Iris pigment epithelial cell (primary cell): ENCODE measurements around the gene ELF5.
A peak's percentile ranks its signal among the peaks of the same experiment; 100 is the strongest.

Experiments used
- DNase-seq: peaks from one replicate; pipeline ENCODE4 v3.0.0-alpha.2; 2011; ENCODE audit warnings: low read depth

ELF5 gene

DNA sequence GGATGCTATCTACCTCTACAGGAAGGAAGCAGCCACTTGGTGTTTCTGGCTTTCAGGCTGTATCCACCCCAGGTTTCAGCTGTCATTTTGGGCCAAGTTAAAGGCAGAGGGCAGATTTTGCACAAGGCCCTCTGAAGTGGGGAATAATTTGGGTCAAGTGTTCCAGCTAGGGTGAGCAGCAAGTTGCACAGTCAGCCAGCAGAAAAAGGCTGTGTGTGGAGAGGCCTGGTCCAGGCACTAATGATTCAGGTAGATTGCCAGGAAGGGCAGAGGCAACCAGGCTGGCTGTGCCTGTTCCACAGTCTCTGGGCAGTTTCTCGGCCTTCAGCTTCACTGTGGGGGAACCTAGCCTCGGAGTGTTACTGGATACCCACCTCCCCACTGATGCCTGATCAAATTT, 8.6 kb upstream of the ELF5 start:
- DNase-seq, result no peak

DNA sequence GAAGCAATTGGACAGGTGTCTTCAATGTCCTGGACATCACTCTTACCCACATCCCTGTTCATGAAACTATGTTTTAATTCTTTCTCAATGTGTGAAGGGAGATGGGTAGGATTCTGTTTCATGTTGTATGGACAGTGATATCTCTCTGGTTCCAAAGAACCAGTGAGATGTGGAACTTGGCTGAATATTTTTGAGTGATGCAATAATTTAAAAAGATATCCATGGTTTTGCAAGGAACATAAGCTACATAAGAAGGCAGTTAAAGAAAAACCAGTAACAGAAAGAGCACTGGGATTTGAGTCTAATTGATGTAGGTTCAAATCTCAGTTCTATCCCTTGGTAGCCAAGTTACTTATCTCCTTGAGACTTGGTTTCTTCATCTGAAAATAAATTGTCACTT, 7.7 kb upstream of the ELF5 start:
- no peak for DNase-seq

DNA sequence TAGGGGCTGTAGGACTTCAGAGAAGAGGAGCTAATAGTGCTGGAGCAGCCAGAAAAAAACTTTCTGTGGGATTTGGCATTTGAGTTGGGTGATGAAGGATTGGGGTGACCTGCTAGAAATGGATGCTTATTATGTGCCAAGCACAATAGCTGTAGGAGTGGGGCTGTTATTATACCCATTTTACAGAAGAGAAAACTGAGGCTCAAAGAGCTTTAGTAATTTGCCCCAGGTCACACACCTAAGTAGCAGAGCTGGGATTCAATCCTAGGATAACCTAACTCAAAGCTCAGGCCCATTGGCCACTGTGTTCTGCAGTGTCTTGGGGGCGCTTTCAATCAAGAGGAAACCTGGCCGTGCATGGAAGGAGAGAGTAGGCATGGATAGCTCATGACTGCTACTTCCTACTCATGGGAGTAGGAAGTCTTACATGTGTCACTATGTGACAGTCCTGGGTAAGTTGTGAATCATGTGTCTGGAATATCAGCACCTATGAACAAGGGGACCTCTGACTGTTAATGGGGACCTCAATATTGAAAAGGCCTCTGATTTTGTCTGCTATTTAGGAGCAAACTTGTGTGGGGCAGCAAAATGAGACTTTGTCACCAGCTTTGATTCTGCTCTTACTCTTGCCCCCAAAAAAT, 6.1 kb upstream of the ELF5 start:
- no peak for DNase-seq

DNA sequence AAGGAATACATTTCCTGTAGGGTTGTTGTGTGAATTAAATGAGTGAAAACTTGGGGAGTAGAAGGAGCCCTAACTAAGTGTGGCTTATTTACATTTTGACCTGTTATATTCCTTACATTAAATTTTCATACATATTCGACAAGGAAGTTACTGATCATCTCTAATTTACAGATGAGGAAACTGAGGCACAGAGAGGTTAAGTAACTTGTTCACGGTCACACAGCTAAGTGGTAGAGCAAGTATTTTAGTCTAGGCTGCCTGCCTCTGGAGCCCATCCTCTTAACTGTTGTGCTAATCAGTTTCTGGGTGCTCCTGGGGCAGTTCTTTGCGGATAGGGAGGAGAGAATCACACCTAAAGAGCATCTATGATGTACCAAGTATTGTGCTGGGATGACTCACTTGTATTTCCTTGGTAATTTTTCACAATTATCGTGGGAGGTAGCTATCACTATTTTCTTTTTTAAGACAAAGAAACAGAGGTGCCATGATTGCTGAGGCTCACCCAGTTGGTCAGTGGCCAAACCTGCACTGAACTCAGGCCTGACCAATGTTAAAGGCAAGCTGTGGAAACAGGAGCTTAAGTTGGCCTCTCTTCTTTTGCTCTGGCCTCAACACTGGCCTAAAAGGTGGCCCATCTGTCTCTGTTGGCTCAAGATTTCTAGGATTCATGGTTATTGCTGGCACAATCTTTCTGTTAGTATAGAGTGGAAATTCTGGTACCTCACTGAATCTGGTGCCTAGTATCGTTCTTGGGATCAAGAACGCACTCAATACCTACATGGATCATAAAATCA, 2.9 kb upstream of the ELF5 start:
- DNase-seq, result no peak

DNA sequence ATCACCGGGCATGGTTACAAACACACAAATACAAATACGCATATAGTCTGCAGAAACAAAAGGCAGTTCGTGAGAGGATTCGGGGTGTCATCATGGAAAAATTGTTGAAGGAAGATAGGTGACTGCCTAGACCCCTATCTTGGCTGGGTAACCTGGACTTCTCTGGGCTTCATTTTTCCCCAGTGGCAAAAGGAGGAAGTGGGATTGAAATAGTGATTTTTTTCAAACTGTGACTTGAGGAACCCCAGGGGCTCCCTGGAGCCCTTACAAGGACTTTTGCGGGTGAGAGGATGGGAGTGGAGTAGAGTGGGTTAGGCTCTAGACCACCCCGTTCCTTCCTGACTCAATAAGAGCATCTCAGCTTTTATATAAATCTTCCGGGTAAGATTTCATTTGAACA, 1.0 kb upstream of the ELF5 start:
- no peak for DNase-seq

DNA sequence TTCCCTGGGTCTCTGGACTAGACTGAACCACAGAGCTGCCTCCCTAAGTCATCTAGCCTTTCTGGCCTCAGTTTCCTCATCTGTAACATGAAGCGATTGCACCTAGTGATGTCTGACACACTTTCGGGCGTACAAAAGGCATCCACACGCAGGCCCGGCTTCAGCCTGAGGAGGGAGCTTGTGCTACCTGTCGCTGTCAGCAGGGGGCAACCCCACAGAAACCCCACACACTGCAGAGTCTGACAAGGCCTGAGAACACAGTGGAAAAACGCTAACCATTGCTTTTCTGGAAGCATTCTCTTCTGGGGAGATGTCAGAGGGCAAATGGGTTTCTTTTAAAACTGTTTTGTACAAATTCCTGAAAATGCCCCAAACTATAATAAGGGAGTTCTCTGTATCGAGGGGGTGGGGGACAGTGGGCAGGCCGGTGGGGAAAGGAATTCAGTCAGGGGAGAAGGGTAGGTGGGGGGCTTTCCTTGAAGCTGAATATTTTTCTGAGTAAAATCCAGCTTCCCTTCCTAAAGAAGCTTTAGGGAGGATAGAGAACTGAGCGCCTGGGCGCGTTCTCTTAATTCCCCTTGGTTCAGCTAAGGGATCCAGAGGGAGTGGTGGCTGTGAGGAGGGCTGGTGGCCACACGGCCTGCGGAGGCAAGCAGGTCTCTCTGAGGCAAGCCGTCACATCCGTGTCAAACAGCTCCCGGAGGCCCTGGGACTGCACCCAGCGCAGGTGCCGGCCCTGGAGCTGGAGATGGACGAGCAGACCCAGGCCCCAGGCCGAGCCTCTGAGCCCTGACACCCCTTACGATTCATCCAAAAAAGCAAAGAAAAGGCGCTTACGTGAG, 533 bp downstream of the ELF5 start:
- peak; percentile 65 for DNase-seq

DNA sequence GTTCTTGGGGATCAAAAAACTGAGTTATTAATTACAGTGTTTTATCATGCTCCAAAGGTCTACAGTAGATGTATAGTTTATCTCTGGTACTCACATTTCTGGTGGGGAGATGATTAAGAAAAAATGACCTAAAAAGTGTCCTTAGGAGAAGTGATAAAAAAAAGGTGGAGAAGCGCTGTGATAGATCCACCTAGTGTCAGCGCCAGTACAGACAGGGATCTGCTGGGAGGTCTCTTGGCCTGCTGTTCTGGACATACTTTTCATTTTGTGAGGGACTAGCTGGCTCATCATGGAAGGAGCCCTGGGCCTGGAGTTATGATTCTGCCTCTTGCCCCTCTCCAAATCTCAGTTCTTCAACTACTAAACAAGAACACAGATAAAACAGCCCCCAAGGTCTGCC, 2.9 kb downstream of the ELF5 start:
- no peak for DNase-seq

DNA sequence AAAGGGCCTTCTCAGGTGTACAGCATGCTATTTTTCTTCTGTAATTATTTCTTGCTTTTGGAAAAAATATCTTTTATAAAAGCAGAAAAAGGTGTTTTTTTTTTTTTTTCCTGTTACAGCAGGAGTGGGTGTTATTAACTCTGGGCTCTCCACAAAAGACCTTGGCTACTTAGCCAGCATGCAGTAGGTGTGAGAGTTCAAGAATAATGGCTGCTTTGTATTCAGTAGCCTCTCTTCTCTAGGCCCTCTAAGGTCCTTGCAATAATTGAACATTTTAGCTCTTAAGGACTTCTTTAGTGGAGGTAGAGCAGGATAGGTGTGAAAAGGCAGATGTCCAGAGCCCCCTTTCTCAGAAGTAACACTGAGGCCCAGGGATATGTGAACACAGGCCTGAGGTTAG, 3.4 kb downstream of the ELF5 start:
- no peak for DNase-seq

DNA sequence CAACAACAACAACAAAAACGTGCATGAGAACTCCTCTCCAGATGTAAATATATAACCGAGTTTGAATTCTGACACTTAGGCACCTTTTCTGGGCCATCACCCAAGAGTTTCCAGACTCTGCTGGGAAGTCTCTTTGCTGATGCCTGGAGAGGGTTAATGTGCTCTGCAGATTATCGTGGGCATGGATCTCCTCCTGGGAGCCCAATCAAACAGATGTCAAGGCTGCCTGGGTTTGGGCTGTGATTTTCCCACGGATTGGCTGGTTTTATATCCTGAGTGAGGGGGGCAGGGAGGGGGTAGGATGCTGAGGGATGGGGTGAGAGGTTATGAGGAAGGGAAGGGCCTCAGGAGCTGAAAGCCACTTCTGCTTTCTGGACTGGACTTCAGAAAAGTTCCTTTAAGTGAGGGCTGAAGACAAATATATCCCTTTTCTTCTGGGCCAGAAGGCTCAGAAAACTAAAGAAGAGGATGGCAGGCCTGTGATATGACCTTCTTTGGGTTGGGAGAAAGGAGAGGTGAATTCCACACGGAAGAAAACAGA, 4.2 kb downstream of the ELF5 start:
- DNase-seq, result no peak

DNA sequence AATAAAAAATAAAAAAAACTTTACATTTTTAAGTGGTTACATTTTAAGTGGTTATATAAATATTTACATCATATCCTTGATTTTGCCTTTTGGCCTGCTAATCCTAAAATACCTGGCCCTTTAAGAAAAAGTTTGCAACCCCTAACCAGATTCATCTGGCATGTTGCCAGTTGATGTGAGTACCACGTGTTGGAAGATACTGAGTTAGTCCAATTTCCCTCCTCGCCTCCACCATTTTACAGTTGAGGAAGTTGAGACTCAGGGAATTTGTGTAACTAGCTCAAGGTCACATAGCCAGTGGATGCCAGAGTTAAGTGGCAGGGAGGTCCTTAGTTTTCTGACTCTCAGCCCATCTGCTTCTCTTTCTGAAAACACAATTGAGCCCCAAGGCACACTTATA, 5.1 kb downstream of the ELF5 start:
- no peak for DNase-seq

DNA sequence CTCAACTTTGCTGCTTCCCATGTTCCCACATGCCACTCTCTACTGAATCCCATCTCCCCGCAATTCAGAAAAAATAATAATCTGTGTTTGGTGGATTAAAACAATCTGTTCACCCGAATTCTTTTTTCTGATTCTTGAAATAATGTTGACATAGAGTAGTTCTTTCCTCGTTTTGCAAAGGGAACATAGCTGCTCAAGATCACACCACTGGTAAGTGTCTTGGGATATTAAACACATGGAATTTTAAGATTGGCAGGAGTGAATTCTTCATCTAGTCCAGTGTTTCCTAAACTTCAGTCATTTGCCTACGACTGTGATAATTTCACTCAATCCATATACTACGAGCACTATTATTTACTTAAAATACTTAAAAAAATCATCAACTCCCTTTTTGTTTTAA, 6.0 kb downstream of the ELF5 start:
- no peak for DNase-seq

DNA sequence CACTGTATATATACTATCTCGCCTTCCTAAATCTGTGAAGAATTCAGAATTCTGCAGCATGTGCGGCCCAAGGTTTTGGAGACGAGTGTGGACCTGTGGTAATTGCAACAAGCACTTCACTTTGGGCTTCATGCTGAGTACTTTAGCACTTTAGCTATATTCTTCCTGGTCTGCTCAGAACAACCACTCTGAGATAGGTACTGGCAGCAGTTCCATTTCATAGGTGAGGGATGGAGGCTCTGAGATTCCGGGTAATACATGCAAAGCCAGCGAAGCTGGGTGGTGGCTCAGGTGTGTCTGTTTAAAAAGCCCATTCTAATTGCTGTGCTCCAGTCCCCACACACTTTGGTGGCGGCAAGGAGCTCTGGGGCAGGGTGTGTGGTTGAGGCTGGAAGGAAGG, 6.4 kb downstream of the ELF5 start:
- DNase-seq, result no peak

DNA sequence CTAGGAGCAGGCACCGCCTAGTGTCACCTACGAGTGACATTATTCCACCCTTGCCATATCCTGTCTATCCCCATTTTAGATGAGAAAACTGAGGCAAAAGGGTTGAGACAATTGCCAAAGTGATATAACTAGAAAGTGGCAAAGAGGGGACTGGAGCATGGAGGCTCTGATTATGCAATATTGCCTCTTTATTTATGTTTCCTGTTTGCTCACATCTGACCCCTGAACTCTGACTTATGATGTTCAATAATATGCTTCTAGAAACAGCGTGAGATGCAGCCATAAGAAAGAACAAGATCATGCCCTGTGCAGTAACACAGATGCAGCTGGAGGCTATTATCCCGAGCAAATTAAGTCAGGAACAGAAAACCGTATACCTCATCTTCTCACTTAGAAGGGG, 7.7 kb downstream of the ELF5 start:
- no peak for DNase-seq

DNA sequence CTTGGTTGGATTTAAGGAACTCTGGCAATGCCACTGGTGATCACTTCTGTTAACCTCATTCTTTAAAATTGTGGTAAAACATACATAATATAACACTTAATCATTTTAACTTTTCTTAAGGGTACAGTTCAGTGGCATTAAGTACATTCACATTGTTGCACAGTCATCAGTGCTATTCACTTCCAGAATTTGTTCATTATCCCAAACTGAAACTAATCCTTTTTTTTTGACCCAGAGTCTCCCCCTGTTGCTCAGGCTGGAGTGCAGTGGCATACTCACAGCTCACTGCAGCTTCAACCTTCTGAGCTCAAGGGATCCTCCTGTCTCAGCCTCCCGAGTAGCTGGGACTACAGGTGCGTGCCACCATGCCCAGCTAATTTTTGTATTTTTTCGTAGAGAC, 10.6 kb downstream of the ELF5 start:
- no peak for DNase-seq

DNA sequence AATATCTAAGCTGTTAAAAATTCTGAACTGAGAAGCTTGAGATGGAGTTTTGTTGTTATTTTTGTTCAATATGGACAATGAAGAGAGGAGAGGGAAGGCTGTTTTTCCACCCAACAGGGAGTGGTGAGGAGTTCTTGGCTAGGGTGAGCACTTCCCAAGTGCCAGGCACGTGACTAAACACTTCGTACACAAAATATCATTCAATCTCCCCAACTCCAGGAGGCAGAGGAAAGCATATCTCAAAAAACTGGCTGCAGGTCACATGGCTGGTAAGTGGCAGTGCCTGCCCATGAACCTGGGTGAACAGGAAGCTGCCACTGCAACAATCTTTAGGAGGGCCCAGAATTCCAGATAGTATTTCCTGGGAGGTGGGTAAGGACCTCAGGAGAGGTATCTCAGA, 11.6 kb downstream of the ELF5 start:
- peak; percentile 9 for DNase-seq

DNA sequence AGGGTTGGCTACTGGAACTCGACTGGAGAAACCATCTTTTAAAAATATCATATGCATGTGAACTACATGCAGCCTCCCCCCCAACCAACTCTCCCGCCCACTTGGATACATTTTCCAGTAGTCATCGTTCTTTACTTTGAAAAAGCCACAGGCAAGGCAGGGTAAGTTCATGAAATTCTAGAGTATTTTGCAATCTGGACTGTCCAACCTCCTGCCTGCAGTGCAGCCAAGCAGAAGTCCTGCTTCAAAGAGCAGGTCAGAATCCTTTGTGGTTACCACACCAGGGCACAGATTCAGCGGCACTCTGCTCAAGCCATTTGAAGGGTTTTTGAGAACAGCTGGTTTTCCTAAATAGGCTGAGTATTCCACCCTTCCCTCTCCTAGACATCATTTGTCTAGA, 12.1 kb downstream of the ELF5 start:
- DNase-seq, result peak; percentile 94

DNA sequence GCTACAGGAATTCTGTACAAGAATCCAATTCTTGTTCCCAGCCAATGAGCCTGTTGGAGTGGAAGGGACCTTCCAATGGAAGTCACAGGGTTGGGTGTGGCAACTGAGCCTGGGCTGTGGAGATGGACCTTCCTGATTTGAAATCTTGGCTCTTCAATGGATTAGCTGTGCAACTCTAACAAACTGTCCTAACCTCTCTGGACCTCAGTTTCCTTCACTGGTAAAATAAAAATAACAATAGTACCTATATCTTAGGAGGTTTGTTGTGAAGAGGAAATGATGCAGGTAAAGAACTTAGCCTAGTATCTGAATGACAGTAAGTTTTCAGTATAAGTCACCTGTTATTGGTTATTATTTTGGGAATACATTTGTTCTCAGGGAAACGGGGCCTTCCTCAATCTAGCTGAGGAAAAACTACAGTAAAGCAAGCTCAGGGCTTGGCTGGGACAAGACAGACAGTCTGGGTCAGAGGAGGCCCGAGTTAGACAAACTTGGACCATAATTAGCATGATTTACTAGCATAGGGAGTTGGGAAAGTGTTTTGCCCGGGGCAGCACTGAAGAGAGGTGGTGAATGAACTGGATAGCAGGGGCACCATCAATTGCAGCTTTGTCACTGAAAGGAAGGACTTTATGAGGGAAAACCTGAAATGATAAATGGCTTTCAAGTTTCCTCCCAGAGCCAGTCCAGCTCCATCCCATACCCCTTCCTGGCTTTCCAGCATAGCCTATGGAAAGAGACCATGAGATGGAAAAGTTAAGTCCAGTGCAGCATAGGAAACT, 13.7 kb downstream of the ELF5 start:
- no peak for DNase-seq

DNA sequence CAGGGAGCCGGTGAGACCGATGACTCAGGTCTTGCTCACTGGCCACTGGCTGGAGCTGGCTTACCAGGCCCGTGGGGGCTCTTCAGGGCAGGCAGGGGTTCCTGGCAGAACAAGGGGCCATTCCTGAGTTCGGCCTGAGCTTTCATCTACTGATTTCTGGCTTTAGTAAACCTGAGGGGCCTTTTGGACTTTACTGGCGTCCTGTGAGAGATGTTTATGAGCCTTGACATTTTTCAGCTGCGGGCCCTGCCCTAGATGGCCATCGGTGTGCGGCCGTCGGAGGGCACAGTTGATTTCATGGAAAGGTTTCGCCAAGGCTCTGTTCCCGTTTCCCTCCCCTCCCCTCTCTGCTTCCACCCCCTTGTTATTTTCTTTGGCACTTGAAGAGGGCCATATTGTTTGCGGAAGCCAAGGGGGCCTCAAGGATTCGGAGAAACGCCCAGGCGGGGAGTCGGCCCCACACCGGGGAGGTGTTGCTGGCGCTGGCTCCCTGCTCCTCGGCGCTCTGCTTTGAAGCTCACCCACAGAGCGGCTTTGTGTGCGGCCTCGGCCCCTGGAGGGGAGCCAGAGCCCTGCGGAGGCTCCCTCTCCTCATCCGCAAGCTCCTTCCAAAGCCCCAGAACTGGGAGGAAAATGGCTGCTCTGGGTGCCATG, 17.7 kb downstream of the ELF5 start:
- no peak for DNase-seq

DNA sequence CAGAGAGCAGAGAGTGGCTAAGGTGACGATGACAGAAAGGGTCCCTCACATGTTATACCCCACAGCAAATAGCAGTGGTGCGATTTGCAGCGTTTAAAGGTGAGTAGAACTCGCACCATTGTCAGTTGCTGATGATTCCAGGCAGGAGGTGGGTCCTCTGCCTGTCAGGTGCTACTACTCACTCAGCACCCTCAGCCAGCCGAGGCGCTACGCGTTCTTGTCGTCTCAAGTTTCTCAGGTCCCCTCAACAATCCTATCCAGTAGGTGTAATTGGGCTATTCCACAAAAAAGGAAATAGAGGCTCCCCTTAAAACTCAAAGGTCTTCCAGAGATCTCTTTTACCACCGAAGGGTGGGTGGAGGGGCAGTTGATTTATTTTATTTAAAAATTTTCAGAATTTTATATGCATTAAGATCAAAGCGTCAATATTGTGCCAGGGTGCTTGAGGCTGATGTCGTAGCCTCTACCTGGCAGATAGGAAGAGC, 18.3 kb downstream of the ELF5 start:
- no peak for DNase-seq

DNA sequence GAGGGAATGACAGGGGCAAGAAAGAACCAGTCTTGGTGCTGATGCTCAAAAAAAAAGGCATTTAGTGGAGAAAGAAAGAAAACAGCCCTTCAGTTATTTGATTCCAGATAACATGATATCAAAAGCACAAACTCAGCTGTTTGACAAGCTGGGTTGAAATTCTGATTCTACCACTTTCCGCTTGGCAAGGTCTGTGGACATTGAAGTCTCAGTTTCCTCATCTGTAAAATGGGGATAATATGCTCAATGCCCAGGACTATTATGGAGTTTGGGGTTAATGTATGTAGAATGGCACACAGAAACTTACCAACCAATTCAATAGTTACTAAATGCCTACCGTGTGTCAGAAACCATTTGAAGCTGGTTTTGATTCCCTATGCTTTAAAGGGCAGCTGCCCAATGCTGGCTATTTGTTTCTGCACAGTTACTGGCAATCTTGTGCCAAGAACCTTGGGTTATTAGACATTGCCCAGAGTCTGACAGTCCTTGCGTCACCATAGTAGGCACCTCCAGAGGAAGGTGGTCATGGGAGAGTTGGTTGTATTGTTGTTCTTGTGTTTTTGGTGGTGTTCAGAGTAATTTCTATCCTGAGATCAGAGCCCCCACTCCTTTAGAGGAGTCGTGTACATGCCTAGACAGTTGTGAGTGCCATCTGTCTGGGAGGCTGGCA, 19.5 kb downstream of the ELF5 start:
- DNase-seq, result no peak

DNA sequence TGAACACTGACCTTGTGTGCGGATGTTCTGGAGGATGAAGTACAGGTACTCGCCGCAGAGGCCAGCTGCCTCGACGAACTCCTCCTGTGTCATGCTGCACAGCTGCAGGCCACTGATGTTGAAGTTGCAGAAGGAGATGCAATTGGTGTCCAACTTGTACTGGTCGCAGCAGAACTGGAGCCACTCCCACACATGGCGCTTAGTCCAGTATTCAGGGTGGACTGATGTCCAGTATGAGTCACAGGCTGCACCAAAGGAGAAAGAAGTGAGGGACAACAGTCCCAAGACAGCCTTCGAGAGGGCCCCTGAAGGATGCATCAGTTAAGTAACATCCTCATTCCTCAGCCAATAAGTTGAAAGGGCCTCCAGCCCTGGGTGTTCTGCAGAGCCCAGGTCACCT, 20.1 kb downstream of the ELF5 start:
- no peak for DNase-seq
